ENCODE results near the gene APOL4.
A peak's percentile ranks its signal among the peaks of the same experiment; 100 is the strongest.
"Not testable (repeated sequence)": the region's sequence is repeated elsewhere in the genome, so short reads cannot be mapped to it uniquely, and the experiment has no call there.

APOL4 gene, protein sequence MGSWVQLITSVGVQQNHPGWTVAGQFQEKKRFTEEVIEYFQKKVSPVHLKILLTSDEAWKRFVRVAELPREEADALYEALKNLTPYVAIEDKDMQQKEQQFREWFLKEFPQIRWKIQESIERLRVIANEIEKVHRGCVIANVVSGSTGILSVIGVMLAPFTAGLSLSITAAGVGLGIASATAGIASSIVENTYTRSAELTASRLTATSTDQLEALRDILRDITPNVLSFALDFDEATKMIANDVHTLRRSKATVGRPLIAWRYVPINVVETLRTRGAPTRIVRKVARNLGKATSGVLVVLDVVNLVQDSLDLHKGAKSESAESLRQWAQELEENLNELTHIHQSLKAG

GRCh38 chr22:36201630-36202319 is at the start of gene APOL4:
APOL4 (minus strand) TSS chr22:36201809; CDS start chr22:36201734, 75 bp downstream.
- no peak for DNase-seq

GRCh38 chr22:36250292-36250960 is 48.8 kb upstream of the APOL4 start:
- not testable (repeated sequence) for DNase-seq

GRCh38 chr22:36249160-36249559 is 47.6 kb upstream of the APOL4 start:
- DNase-seq = no peak

GRCh38 chr22:36247955-36248354 is 46.3 kb upstream of the APOL4 start:
- no peak for DNase-seq

GRCh38 chr22:36246718-36247117 is 45.1 kb upstream of the APOL4 start:
- DNase-seq = no peak

- no peak for DNase-seq
Observed at GRCh38 chr22:36245805-36246356, 44.3 kb upstream of the APOL4 start.

- DNase-seq = no peak
Observed at GRCh38 chr22:36244522-36245391, 43.1 kb upstream of the APOL4 start.

GRCh38 chr22:36243986-36244385 is 42.4 kb upstream of the APOL4 start:
- DNase-seq = no peak

- DNase-seq = peak; percentile 71
Observed at GRCh38 chr22:36239401-36240171, 38.0 kb upstream of the APOL4 start, which contains the start of gene APOL2. APOL2 (minus strand) TSS chr22:36239527; CDS start chr22:36233162, 6,365 bp downstream.

DNA sequence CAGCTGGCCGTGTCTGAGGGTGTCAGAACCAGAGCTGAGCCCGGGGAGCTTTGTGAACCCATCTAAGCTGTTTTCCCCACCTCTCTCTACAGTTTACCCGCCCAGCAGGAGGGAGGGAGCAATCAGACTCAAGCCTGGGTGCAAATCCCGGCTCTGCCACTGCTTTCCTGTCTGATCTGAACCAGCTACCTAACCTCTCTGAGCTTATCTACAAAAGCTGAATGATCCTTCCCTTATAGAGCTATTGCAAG is 37.5 kb upstream of the APOL4 start:
- DNase-seq = no peak

DNA sequence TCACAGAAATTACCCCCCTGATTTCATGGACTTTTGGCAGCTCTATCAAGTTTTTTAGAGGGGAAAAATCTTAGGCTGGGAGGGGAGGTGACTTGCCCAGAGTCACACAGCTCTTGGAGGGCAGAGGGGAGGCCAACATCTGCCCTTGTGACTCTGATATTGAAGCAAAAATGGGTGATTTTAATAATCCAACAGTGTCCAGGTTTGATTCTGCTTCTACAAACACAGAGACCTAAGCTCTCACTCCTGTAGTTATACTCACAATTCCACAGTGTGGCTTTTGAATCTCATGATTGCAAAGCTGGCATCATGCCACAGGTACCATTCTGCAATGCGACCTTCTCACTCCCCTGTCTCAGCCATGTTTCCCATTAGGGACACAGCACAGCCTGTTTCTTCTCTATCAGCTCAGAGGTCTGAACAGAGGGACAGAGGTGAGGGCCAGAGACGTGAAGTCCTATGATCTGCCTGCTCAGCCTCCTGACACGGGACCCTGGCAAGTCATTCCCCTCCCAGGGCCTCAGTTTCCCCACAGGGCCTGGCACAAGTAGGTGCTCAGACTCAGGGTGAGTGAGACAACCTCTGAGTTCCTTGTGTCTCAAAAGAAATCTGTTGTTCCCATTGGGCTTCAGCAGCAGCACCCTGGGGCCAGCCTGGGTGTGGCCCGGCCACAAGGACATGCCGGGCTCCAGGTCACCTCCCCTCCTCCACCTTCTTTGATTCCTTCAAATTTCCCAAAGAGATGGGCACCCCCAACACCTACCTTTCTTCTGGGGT is 37.0 kb upstream of the APOL4 start:
- DNase-seq = no peak

GRCh38 chr22:36237462-36238372 is 36.1 kb upstream of the APOL4 start:
- no peak for DNase-seq

- DNase-seq = no peak
Observed at GRCh38 chr22:36236388-36237319, 35.0 kb upstream of the APOL4 start.

- DNase-seq = no peak
Observed at GRCh38 chr22:36235585-36235984, 34.0 kb upstream of the APOL4 start.

- DNase-seq = no peak
Observed at GRCh38 chr22:36234919-36235318, 33.3 kb upstream of the APOL4 start.

GRCh38 chr22:36234213-36234612 is 32.6 kb upstream of the APOL4 start:
- no peak for DNase-seq

GRCh38 chr22:36233796-36234195 is 32.2 kb upstream of the APOL4 start:
- no peak for DNase-seq

GRCh38 chr22:36232715-36233401 is 31.2 kb upstream of the APOL4 start:
- DNase-seq = no peak

Measured in NCI-H510A treated with DMSO at 0.1 percent for 48 hours (cell line).